ENCODE results near the gene MEIS3.
"Not testable (repeated sequence)": the region's sequence is repeated elsewhere in the genome, so short reads cannot be mapped to it uniquely, and the experiment has no call there.

MEIS3 gene

GRCh38 chr19:47377208-47377701 is 42.1 kb downstream of the MEIS3 start:
- Histone ChIP-seq H3K27me3 (ENCODE audit: control insufficient read depth in 2 of 2, insufficient read depth in 2 of 2, low read length in 2 of 2) (no peaks in the 10 kb centered on the region), H3K27ac (ENCODE audit: low read depth in 2 of 2, low read length in 2 of 2) (no peak overlapping the region), H3K4me3 (ENCODE audit: low read length in 2 of 2) (no peak overlapping the region), H3K4me1 (ENCODE audit: control insufficient read depth in 2 of 2, insufficient read depth in 2 of 2, low read length in 2 of 2) (no peaks in the 10 kb centered on the region), H3K9me3 (ENCODE audit: control insufficient read depth in 2 of 2, low read length in 2 of 2) (no peaks in the 10 kb centered on the region), H3K36me3 (ENCODE audit: control insufficient read depth in 2 of 2, insufficient read depth in 2 of 2, low read length in 2 of 2) (peaks cover 44 to 73% of the 10 kb centered on the region in 2 donors), H3K9ac (ENCODE audit: low read depth in 1 of 2, low read length in 2 of 2) (no peak overlapping the region)

- H3K4me3 ChIP-seq (ENCODE audit: low read length in 2 of 2), result no peak overlapping the region
- H3K9me3 ChIP-seq (ENCODE audit: control insufficient read depth in 2 of 2, low read length in 2 of 2), result no peaks in the 10 kb centered on the region
- H3K27me3 ChIP-seq (ENCODE audit: control insufficient read depth in 2 of 2, insufficient read depth in 2 of 2, low read length in 2 of 2), result no peaks in the 10 kb centered on the region
- no peak overlapping the region for H3K9ac ChIP-seq (ENCODE audit: low read depth in 1 of 2, low read length in 2 of 2)
- H3K36me3 ChIP-seq (ENCODE audit: control insufficient read depth in 2 of 2, insufficient read depth in 2 of 2, low read length in 2 of 2), result peaks cover 44 to 73% of the 10 kb centered on the region in 2 donors
- H3K4me1 ChIP-seq (ENCODE audit: control insufficient read depth in 2 of 2, insufficient read depth in 2 of 2, low read length in 2 of 2), result no peaks in the 10 kb centered on the region
- no peak overlapping the region for H3K27ac ChIP-seq (ENCODE audit: low read depth in 2 of 2, low read length in 2 of 2)
Observed at GRCh38 chr19:47376589-47377144, 42.7 kb downstream of the MEIS3 start.

- no peak overlapping the region for H3K4me3 ChIP-seq (ENCODE audit: low read length in 2 of 2)
- H3K27ac ChIP-seq (ENCODE audit: low read depth in 2 of 2, low read length in 2 of 2), result no peak overlapping the region
- H3K27me3 ChIP-seq (ENCODE audit: control insufficient read depth in 2 of 2, insufficient read depth in 2 of 2, low read length in 2 of 2), result no peaks in the 10 kb centered on the region
- no peaks in the 10 kb centered on the region for H3K9me3 ChIP-seq (ENCODE audit: control insufficient read depth in 2 of 2, low read length in 2 of 2)
- H3K4me1 ChIP-seq (ENCODE audit: control insufficient read depth in 2 of 2, insufficient read depth in 2 of 2, low read length in 2 of 2), result no peaks in the 10 kb centered on the region
- H3K9ac ChIP-seq (ENCODE audit: low read depth in 1 of 2, low read length in 2 of 2), result no peak overlapping the region
- H3K36me3 ChIP-seq (ENCODE audit: control insufficient read depth in 2 of 2, insufficient read depth in 2 of 2, low read length in 2 of 2), result peaks cover 41 to 72% of the 10 kb centered on the region in 2 donors
Observed at GRCh38 chr19:47375694-47376588, 43.4 kb downstream of the MEIS3 start.

GRCh38 chr19:47374876-47375693 is 44.2 kb downstream of the MEIS3 start:
- H3K9me3 ChIP-seq (ENCODE audit: control insufficient read depth in 2 of 2, low read length in 2 of 2), result no peaks in the 10 kb centered on the region
- no peaks in the 10 kb centered on the region for H3K27me3 ChIP-seq (ENCODE audit: control insufficient read depth in 2 of 2, insufficient read depth in 2 of 2, low read length in 2 of 2)
- H3K4me1 ChIP-seq (ENCODE audit: control insufficient read depth in 2 of 2, insufficient read depth in 2 of 2, low read length in 2 of 2), result no peaks in the 10 kb centered on the region
- no peak overlapping the region for H3K9ac ChIP-seq (ENCODE audit: low read depth in 1 of 2, low read length in 2 of 2)
- peaks cover 45 to 73% of the 10 kb centered on the region in 2 donors for H3K36me3 ChIP-seq (ENCODE audit: control insufficient read depth in 2 of 2, insufficient read depth in 2 of 2, low read length in 2 of 2)
- H3K4me3 ChIP-seq (ENCODE audit: low read length in 2 of 2), result no peak overlapping the region
- no peak overlapping the region for H3K27ac ChIP-seq (ENCODE audit: low read depth in 2 of 2, low read length in 2 of 2)

- no peaks in the 10 kb centered on the region for H3K27me3 ChIP-seq (ENCODE audit: control insufficient read depth in 2 of 2, insufficient read depth in 2 of 2, low read length in 2 of 2)
- peaks cover 54 to 79% of the 10 kb centered on the region in 2 donors for H3K36me3 ChIP-seq (ENCODE audit: control insufficient read depth in 2 of 2, insufficient read depth in 2 of 2, low read length in 2 of 2)
- no peaks in the 10 kb centered on the region for H3K4me1 ChIP-seq (ENCODE audit: control insufficient read depth in 2 of 2, insufficient read depth in 2 of 2, low read length in 2 of 2)
- H3K27ac ChIP-seq (ENCODE audit: low read depth in 2 of 2, low read length in 2 of 2), result no peak overlapping the region
- H3K4me3 ChIP-seq (ENCODE audit: low read length in 2 of 2), result no peak overlapping the region
- H3K9me3 ChIP-seq (ENCODE audit: control insufficient read depth in 2 of 2, low read length in 2 of 2), result no peaks in the 10 kb centered on the region
- no peak overlapping the region for H3K9ac ChIP-seq (ENCODE audit: low read depth in 1 of 2, low read length in 2 of 2)
Observed at GRCh38 chr19:47373246-47374240, 45.8 kb downstream of the MEIS3 start.

GRCh38 chr19:47372603-47373002 is 46.7 kb downstream of the MEIS3 start:
- no peaks in the 10 kb centered on the region for H3K4me1 ChIP-seq (ENCODE audit: control insufficient read depth in 2 of 2, insufficient read depth in 2 of 2, low read length in 2 of 2)
- H3K27me3 ChIP-seq (ENCODE audit: control insufficient read depth in 2 of 2, insufficient read depth in 2 of 2, low read length in 2 of 2), result no peaks in the 10 kb centered on the region
- no peaks in the 10 kb centered on the region for H3K9me3 ChIP-seq (ENCODE audit: control insufficient read depth in 2 of 2, low read length in 2 of 2)
- no peak overlapping the region for H3K27ac ChIP-seq (ENCODE audit: low read depth in 2 of 2, low read length in 2 of 2)
- no peak overlapping the region for H3K9ac ChIP-seq (ENCODE audit: low read depth in 1 of 2, low read length in 2 of 2)
- H3K36me3 ChIP-seq (ENCODE audit: control insufficient read depth in 2 of 2, insufficient read depth in 2 of 2, low read length in 2 of 2), result peaks cover 46 to 74% of the 10 kb centered on the region in 2 donors
- H3K4me3 ChIP-seq (ENCODE audit: low read length in 2 of 2), result no peak overlapping the region

- Histone ChIP-seq H3K27ac (ENCODE audit: low read depth in 2 of 2, low read length in 2 of 2) (no peak overlapping the region), H3K27me3 (ENCODE audit: control insufficient read depth in 2 of 2, insufficient read depth in 2 of 2, low read length in 2 of 2) (no peaks in the 10 kb centered on the region), H3K4me3 (ENCODE audit: low read length in 2 of 2) (no peak overlapping the region), H3K9ac (ENCODE audit: low read depth in 1 of 2, low read length in 2 of 2) (no peak overlapping the region), H3K9me3 (ENCODE audit: control insufficient read depth in 2 of 2, low read length in 2 of 2) (no peaks in the 10 kb centered on the region), H3K4me1 (ENCODE audit: control insufficient read depth in 2 of 2, insufficient read depth in 2 of 2, low read length in 2 of 2) (no peaks in the 10 kb centered on the region), H3K36me3 (ENCODE audit: control insufficient read depth in 2 of 2, insufficient read depth in 2 of 2, low read length in 2 of 2) (peaks cover 33 to 62% of the 10 kb centered on the region in 2 donors)
Observed at GRCh38 chr19:47371261-47371660, 48.1 kb downstream of the MEIS3 start.

- H3K4me3 ChIP-seq (ENCODE audit: low read length in 2 of 2), result no peak overlapping the region
- peaks cover 35 to 52% of the 10 kb centered on the region in 2 donors for H3K36me3 ChIP-seq (ENCODE audit: control insufficient read depth in 2 of 2, insufficient read depth in 2 of 2, low read length in 2 of 2)
- H3K27ac ChIP-seq (ENCODE audit: low read depth in 2 of 2, low read length in 2 of 2), result no peak overlapping the region
- H3K9me3 ChIP-seq (ENCODE audit: control insufficient read depth in 2 of 2, low read length in 2 of 2), result no peaks in the 10 kb centered on the region
- no peaks in the 10 kb centered on the region for H3K27me3 ChIP-seq (ENCODE audit: control insufficient read depth in 2 of 2, insufficient read depth in 2 of 2, low read length in 2 of 2)
- H3K9ac ChIP-seq (ENCODE audit: low read depth in 1 of 2, low read length in 2 of 2), result no peak overlapping the region
- H3K4me1 ChIP-seq (ENCODE audit: control insufficient read depth in 2 of 2, insufficient read depth in 2 of 2, low read length in 2 of 2), result no peaks in the 10 kb centered on the region
Observed at GRCh38 chr19:47370045-47370611, 49.2 kb downstream of the MEIS3 start.

GRCh38 chr19:47365455-47365854 is 53.9 kb downstream of the MEIS3 start:
- H3K9ac ChIP-seq (ENCODE audit: low read depth in 1 of 2, low read length in 2 of 2); H3K9me3 ChIP-seq (ENCODE audit: control insufficient read depth in 2 of 2, low read length in 2 of 2); H3K4me1 ChIP-seq (ENCODE audit: control insufficient read depth in 2 of 2, insufficient read depth in 2 of 2, low read length in 2 of 2); H3K4me3 ChIP-seq (ENCODE audit: low read length in 2 of 2); H3K27ac ChIP-seq (ENCODE audit: low read depth in 2 of 2, low read length in 2 of 2); H3K27me3 ChIP-seq (ENCODE audit: control insufficient read depth in 2 of 2, insufficient read depth in 2 of 2, low read length in 2 of 2): not testable (repeated sequence)
- peaks cover 27 to 49% of the 10 kb centered on the region in 2 donors for H3K36me3 ChIP-seq (ENCODE audit: control insufficient read depth in 2 of 2, insufficient read depth in 2 of 2, low read length in 2 of 2)

All from mucosa of rectum (tissue), 2 donors.